Keratinocyte (primary cell): Measurements from ENCODE around the gene POLDIP2. TPM values are rescaled to one million over a fixed set of nuclear protein-coding genes. Genes with fewer than 3 reads are reported as not detected.

ENCODE experiments used
- DNase-seq: peaks from one replicate; pipeline ENCODE4 v3.0.0-alpha.2; 2011; ENCODE audit warnings: low read depth, missing footprints, low spot score
- FAIRE-seq: peaks from 2 replicates; lab custom pipeline; 2011; peaks lifted over from hg19 to GRCh38; lab: Jason Lieb, UNC
- H2AFZ ChIP-seq: 2 replicates; pipeline ENCODE4 v1.6.0; 2012; ENCODE audit warnings: low read length, control low read depth, inconsistent platforms; ENCODE audit not compliant: control insufficient read depth
- H3K27ac ChIP-seq: 2 replicates; pipeline ENCODE4 v1.5.1; 2011; ENCODE audit warnings: low read length; ENCODE audit not compliant: control insufficient read depth, insufficient read depth
- H3K27me3 ChIP-seq: 3 replicates; pipeline ENCODE4 v1.6.0; 2011; ENCODE audit warnings: low read length; ENCODE audit not compliant: control insufficient read depth, insufficient read depth; ENCODE audit errors: extremely low read depth
- H3K36me3 ChIP-seq, 2 experiments: 2 replicates in 1 of 2; 3 replicates in 1 of 2; pipeline ENCODE4 v1.5.1; 2011; ENCODE audit warnings: low read length in 2 of 2, mild to moderate bottlenecking in 1 of 2; ENCODE audit not compliant: control insufficient read depth in 2 of 2, insufficient read depth in 2 of 2; ENCODE audit errors: extremely low read depth in 1 of 2
- H3K4me1 ChIP-seq: 3 replicates; pipeline ENCODE4 v1.5.1; 2011; ENCODE audit warnings: low read length; ENCODE audit not compliant: control insufficient read depth, insufficient read depth; ENCODE audit errors: extremely low read depth
- H3K4me2 ChIP-seq: 3 replicates; pipeline ENCODE4 v1.6.0; 2011; ENCODE audit warnings: low read depth, low read length; ENCODE audit not compliant: control insufficient read depth, insufficient read depth; ENCODE audit errors: extremely low read depth
- H3K4me3 ChIP-seq, 3 experiments: fragments of 200-600 bp in 1 of 3; sonication (generic) in 1 of 3; 2 replicates in 2 of 3; 3 replicates in 1 of 3; pipeline ENCODE4 v1.5.1; 2011 to 2016; ENCODE audit warnings: low read length in 3 of 3, mild to moderate bottlenecking in 3 of 3, control low read depth in 2 of 3, inconsistent platforms in 1 of 3, low read depth in 1 of 3, mixed read lengths in 1 of 3, mixed run types in 1 of 3, moderate library complexity in 1 of 3; ENCODE audit not compliant: control insufficient read depth in 2 of 3, insufficient read depth in 2 of 3; ENCODE audit errors: extremely low read depth in 1 of 3
- H3K79me2 ChIP-seq: 2 replicates; pipeline ENCODE4 v1.6.0; 2012; ENCODE audit warnings: low read length; ENCODE audit not compliant: control insufficient read depth, insufficient read depth
- H3K9ac ChIP-seq: 3 replicates; pipeline ENCODE4 v1.6.0; 2011; ENCODE audit warnings: low read length; ENCODE audit not compliant: control insufficient read depth, insufficient read depth; ENCODE audit errors: extremely low read depth
- H3K9me1 ChIP-seq: 3 replicates; pipeline ENCODE4 v1.6.0; 2011; ENCODE audit warnings: low read length; ENCODE audit not compliant: control insufficient read depth, insufficient read depth; ENCODE audit errors: extremely low read depth
- H3K9me3 ChIP-seq: 2 replicates; pipeline ENCODE4 v1.5.1; 2012; ENCODE audit warnings: low read depth, low read length; ENCODE audit not compliant: control insufficient read depth
- H4K20me1 ChIP-seq: 3 replicates; pipeline ENCODE4 v1.6.0; 2011; ENCODE audit warnings: low read length; ENCODE audit not compliant: control insufficient read depth, insufficient read depth; ENCODE audit errors: extremely low read depth
- EZH2 ChIP-seq: IDR thresholded peaks from one replicate; pipeline ENCODE4 v1.6.1; 2012; ENCODE audit warnings: inconsistent platforms, mild to moderate bottlenecking, low read length, moderate library complexity
- dilution Hi-C: fragments of 300-500 bp; cut with MboI; formaldehyde crosslinking; loops from one replicate; pipeline ENCODE4 v1.7.0; 2020; ENCODE audit warnings: low sequenced_read_pairs; ENCODE audit not compliant: extremely low pct_ligation_motif_present
- polyA plus RNA-seq, 5 experiments: library from polyadenylated mRNA; depleted of rRNA in 3 of 5; stranded (reverse) in 3 of 5; stranded (forward) in 1 of 5; unstranded in 1 of 5; fragments of >200 nt; gene quantifications; 1 replicate in 1 of 5; 2 replicates in 3 of 5; 3 replicates in 1 of 5; pipeline versions ENCODE4 v1.2.1 to v1.2.3, GENCODE V29; 2011 to 2012; ENCODE audit warnings: missing spikeins in 2 of 5, low read depth in 1 of 5, low replicate concordance in 1 of 5
- TF ChIP-seq, protein P1 (sequence below), 3 experiments: IDR thresholded peaks in 1 of 3; conservative IDR thresholded peaks in 1 of 3; optimal IDR thresholded peaks in 1 of 3; 2 replicates in 2 of 3; 3 replicates in 1 of 3; pipeline versions ENCODE3 to v1.5.1; 2011; ENCODE audit warnings: low read length in 3 of 3, mild to moderate bottlenecking in 3 of 3, moderate library complexity in 2 of 3, control low read depth in 1 of 3, inconsistent platforms in 1 of 3; ENCODE audit not compliant: insufficient read depth in 2 of 3; ENCODE audit errors: extremely low read depth in 1 of 3

Gene POLDIP2
- polyA plus RNA-seq, 1 donor (not counting 4 experiments of a cell fraction or from before 2014, with no cell fraction given), result 90.2 TPM

DNA sequence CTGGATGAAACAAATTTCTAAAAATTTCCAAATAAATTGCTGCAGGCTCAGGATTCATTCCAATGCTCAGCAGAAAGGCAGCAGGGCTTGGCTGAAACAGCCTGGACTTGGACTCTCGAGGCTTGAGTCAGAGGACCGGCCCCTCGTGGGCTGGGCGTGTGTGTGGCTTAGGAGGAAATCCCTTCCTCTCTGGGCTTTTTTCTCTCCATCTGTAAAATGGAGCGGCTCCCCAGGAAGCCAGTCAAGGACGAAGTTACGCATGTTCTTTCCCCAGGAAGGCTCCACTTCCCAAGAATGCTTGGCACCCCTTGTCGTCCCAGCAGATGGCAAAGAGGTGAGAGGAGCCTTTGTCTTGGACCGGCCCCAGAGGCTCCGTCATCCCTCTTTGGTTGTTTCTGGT is 35.2 kb upstream of the POLDIP2 start:
- Histone ChIP-seq H3K9me1 (no peaks in the 10 kb centered on the region), H3K9me3 (no peaks in the 10 kb centered on the region), H3K79me2 (no peaks in the 10 kb centered on the region), H3K4me3 (no peak overlapping the region), H2AFZ (no peak overlapping the region), H4K20me1 (no peaks in the 10 kb centered on the region), H3K9ac (no peak overlapping the region), H3K27ac (no peak overlapping the region), H3K27me3 (no peaks in the 10 kb centered on the region), H3K4me1 (peaks cover 10% of the 10 kb centered on the region), H3K36me3 (no peaks in the 10 kb centered on the region), H3K4me2 (no peak overlapping the region)
- TF ChIP-seq, protein P1, sequence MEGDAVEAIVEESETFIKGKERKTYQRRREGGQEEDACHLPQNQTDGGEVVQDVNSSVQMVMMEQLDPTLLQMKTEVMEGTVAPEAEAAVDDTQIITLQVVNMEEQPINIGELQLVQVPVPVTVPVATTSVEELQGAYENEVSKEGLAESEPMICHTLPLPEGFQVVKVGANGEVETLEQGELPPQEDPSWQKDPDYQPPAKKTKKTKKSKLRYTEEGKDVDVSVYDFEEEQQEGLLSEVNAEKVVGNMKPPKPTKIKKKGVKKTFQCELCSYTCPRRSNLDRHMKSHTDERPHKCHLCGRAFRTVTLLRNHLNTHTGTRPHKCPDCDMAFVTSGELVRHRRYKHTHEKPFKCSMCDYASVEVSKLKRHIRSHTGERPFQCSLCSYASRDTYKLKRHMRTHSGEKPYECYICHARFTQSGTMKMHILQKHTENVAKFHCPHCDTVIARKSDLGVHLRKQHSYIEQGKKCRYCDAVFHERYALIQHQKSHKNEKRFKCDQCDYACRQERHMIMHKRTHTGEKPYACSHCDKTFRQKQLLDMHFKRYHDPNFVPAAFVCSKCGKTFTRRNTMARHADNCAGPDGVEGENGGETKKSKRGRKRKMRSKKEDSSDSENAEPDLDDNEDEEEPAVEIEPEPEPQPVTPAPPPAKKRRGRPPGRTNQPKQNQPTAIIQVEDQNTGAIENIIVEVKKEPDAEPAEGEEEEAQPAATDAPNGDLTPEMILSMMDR (optimal IDR thresholded peaks at IDR 0.05 in 1 of 3, IDR thresholded peaks at IDR 0.05 in 1 of 3, conservative IDR thresholded peaks at IDR 0.05 in 1 of 3; ENCODE audit: extremely low read depth in 1 of 3, insufficient read depth in 2 of 3, low read length in 3 of 3), result no peak
- TF ChIP-seq EZH2, result no peak
- FAIRE-seq (no peak), DNase-seq (no peak)
- dilution Hi-C loops, result no loop called here

- Histone ChIP-seq H3K79me2 (no peaks in the 10 kb centered on the region), H4K20me1 (no peaks in the 10 kb centered on the region), H3K9me1 (no peaks in the 10 kb centered on the region), H3K4me1 (peaks cover 10% of the 10 kb centered on the region), H3K36me3 (no peaks in the 10 kb centered on the region), H3K9me3 (no peaks in the 10 kb centered on the region), H2AFZ (no peak overlapping the region), H3K27me3 (no peaks in the 10 kb centered on the region), H3K27ac (no peak overlapping the region), H3K4me2 (no peak overlapping the region), H3K9ac (no peak overlapping the region), H3K4me3 (no peak overlapping the region)
- no peak for FAIRE-seq
- dilution Hi-C loops, result no loop called here
- DNase-seq, result no peak
- TF ChIP-seq EZH2, result no peak
- TF ChIP-seq, protein P1 (optimal IDR thresholded peaks at IDR 0.05 in 1 of 3, IDR thresholded peaks at IDR 0.05 in 1 of 3, conservative IDR thresholded peaks at IDR 0.05 in 1 of 3; ENCODE audit: extremely low read depth in 1 of 3, insufficient read depth in 2 of 3, low read length in 3 of 3), result no peak
Observed at GRCh38 chr17:28391401-28391800, 34.1 kb upstream of the POLDIP2 start.
